HG03378 (cell line): Measurements from ENCODE around the gene MTNR1A.
"Not testable (repeated sequence)": the region's sequence is repeated elsewhere in the genome, so short reads cannot be mapped to it uniquely, and the experiment has no call there.

Experiments
- ATAC-seq: cut with Tn5 transposase; IDR thresholded peaks from one replicate; pipeline ENCODE4 v1.9.1; 2021; ENCODE audit warnings: mild to moderate bottlenecking, moderate library complexity; ENCODE audit not compliant: unreplicated experiment

The MTNR1A gene

DNA sequence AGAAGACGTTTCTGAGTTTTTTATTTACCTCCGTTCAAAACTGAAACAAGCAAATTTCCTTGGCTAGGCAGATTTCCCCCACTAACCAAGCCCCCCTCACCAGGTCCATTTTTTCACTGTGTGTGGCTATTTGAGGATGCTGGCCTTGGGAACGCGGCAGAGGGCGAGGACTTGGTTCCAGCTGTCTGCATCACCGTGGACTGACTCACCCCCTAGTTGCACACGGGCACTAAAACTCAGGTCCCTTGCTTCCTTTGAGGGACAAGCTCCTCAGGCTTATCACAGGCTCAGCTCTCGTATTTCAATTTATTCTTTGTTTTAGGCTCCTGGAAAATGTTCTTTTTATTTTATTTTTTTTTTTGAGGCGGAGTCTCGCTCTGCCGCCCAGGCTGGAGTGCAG, 8.4 kb upstream of the MTNR1A start:
- ATAC-seq = no peak

GRCh38 chr4:186561748-186562147, 6.4 kb upstream of the MTNR1A start:
- no peak for ATAC-seq

DNA sequence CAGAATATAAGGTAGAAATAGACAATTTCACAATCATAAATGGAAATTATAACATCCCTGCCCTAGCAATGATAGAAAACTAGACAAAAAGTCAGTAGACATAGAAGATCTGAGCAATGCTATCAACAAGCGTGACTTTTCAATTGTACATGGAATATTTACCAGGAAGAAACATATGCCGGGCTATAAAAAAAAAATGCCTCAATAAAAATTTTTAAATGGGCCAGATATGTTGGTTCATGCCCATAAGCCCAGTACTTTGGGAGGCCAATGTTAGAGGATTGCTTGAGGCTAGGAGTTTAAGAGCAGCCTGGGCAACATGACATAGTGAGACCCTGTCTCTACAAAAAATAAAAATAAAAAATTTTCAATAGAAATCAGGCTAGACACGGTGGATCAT, 5.3 kb upstream of the MTNR1A start:
- no peak for ATAC-seq

DNA sequence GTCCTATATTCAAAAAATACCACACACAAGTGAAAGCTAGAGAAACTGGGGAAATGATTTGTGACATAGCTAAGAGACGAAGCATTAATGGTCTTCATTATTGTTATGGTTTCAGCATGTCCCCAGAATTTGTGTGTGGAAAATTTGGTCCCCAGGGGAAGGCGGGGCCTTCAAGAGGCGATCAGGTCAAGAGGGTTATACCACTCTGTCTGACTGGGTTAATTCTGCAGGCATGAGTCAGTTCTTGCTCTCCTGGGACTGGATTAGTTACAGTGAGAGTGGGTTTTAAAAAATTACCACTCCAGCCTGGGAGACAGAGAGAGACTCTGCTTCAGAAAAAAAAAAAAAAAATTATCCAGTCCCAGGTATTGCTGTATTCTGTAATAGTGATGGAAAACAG, 2.1 kb upstream of the MTNR1A start:
- ATAC-seq = no peak

GRCh38 chr4:186557061-186557460, 1.7 kb upstream of the MTNR1A start:
- no peak for ATAC-seq

- no peak for ATAC-seq
Measured at GRCh38 chr4:186554539-186554913, 841 bp downstream of the MTNR1A start.

GRCh38 chr4:186553717-186554116, 1.6 kb downstream of the MTNR1A start:
- no peak for ATAC-seq

DNA sequence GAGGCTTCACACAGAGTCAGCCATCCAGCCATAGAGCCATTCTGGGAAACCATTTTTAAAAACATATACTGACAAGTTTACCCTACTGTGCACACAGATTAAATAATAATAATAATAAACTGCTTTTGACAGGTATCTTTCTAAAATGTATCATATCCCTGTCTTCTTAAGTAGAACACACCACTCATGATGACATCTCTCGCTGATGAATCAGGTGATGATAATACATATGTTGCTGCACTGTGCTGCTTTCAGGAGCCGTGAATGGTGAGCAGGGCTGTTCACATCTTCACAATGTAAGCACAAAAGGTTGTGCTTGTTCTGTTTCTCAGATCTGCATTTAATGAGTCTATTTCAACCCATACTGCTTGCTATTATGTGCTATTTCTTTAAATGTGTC, 3.5 kb downstream of the MTNR1A start:
- no peak for ATAC-seq

DNA sequence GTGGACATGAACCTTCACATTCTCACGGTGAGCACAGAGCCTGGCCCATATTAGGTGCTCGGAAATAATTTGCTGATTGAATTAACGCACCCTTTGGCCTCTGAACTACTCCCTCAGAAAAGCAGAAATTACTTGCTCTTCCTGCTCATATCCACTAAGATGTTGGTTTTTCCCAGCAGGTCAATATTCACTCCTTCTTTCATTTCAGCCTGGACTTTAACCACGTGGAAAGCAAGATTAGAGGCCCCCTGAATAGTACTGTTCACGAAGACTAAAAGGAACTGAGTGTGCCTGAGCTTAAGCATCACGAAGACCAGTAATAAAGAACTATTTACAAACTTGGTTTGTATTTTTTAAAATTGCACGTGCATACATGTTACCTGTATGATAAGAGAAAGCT, 9.9 kb downstream of the MTNR1A start:
- ATAC-seq = no peak

- ATAC-seq = no peak
Measured at GRCh38 chr4:186543206-186543605, 12.2 kb downstream of the MTNR1A start.

GRCh38 chr4:186541801-186542200, 13.6 kb downstream of the MTNR1A start:
- no peak for ATAC-seq

DNA sequence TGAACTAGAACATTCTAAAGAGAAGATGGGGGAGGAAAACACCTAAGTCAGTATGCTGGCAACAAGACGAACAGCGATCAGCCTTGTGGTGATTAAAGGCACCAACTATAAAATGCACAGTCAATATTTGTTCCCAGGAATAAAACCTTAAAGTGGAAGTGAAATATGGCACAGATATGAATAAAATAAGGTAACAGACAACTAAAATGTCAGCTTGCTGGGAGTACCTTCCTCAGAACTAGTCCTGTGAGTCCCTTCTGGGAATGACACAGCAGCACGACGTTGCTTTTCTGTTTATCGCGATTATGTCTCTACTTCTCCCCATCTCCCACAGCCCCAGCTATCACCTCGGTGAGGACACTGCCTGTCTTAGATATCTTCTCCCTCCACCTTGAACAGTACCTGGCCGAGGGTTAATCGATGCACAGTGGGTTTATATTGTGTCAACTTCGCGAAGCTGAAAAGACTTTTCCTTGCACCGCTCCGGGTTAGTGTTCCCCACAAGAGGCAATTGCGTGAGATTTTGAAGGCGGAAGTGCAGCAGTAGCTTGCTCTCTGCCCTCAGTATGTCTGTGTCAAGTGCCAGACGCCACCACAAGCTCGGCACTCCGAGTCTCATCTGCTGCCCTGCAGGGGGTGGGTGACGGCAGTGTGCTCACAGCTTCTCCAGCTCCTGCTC, 17.4 kb downstream of the MTNR1A start:
- ATAC-seq = no peak

- no peak for ATAC-seq
Measured at GRCh38 chr4:186536285-186536684, 19.1 kb downstream of the MTNR1A start.

- ATAC-seq = no peak
Measured at GRCh38 chr4:186534056-186534455, 21.3 kb downstream of the MTNR1A start.

GRCh38 chr4:186523927-186524326, 31.4 kb downstream of the MTNR1A start:
- ATAC-seq = not testable (repeated sequence)

DNA sequence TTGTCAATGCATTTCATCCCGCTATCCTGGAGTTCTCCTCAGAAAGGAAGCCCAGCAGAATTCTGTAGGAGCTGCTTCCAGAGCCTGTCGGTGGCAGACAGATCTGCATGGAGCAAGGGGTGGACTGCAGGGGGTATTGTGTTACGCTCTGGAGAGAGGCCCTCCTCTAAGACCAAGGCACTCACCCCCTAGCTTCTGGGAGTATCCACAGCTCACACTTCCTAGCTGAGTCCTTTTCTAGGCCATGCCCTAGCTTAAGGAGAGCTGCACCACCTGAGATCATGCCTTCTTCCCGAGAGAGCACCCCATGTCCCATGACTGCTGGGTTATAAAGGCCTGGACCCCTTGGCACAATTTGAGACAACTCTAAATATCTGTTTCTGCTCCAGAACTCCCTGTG, 39.1 kb downstream of the MTNR1A start:
- ATAC-seq = no peak

GRCh38 chr4:186514271-186514950, 41.0 kb downstream of the MTNR1A start:
- ATAC-seq = no peak

GRCh38 chr4:186504771-186505170, 50.6 kb downstream of the MTNR1A start:
- not testable (repeated sequence) for ATAC-seq

GRCh38 chr4:186502231-186502630, 53.1 kb downstream of the MTNR1A start:
- no peak for ATAC-seq

- ATAC-seq = no peak
Measured at GRCh38 chr4:186501554-186501953, 53.8 kb downstream of the MTNR1A start.

- no peak for ATAC-seq
Measured at GRCh38 chr4:186500721-186501304, 54.6 kb downstream of the MTNR1A start.

DNA sequence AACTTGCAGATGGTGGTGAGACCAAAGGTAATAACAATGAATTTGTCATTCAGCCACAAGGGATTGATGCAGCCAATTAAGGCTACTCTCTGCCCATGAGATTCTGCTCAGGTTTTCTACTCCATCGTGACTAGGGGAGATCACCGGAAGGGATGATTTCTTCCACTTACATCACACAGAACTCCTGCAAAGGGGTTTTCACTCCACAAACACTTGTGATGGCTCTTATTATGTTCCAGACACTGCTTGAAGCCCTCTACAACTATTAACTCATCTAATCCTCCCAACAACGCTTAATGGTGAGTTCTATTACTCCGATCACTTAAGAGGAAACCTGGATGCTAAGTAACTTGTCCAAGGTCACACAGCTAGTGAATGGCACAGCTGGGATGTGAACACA, 55.9 kb downstream of the MTNR1A start:
- no peak for ATAC-seq
